ENCODE data around the gene LIPI.
"Not testable (repeated sequence)": the region's sequence is repeated elsewhere in the genome, so short reads cannot be mapped to it uniquely, and the experiment has no call there.

The LIPI gene

DNA sequence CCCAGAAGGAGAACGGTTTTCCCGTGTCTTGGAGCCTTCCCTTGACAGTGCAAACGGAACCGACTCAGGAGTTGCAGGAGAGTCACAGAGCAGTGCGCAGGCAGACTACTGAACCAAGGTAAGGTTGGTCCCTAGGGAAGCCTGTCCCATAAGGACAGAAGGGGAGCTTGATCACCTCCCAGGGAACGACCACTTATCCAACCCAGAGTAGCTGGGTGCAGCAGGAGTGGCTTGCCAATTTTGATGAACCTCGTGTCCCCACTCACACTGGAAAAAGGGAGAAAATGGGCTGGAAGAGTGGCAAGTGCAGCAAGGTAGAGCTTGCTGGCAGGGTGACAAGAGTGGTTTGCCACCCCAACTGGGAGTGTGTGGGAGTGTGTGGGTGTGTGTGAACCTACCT is 95.1 kb downstream of the LIPI start:
- no peak for DNase-seq

DNA sequence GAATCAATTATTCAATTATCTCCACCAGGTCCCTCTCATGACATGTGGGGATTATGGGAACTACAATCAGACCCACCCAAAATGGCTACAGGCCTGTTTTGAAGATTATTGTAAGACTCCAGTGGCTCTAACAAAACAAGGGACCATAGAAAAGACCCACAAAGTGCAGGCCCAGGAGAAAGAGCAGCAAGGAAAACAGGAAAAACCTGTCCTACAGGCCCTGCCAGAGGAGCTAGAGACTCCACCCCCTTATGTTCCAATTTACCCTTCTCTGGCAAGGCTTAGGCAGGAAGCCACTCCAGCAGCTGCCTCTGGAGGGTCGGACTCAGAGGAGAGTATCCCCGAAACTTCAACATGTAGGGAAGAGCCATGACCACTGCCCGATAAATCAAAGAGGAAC is 96.5 kb downstream of the LIPI start:
- no peak for DNase-seq

DNA sequence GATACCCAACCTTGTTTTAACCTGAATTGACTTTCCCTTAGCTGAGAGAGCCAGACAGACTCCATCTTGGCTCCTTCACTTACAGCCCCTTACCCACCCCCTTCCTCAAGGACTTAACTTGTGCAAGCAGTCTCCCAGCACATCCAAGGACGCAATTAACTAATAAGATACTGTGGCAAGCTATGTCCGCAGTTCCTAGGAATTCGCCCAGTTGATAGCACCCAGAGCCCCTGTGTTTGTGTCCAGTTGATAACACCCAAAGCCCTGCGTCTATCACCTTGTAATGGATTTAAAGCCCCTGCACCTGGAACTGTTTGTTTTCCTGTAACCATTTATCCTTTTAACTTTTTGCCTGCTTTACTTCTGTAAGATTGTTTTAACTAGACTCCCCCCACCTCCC is 106.2 kb downstream of the LIPI start:
- not testable (repeated sequence) for DNase-seq

DNA sequence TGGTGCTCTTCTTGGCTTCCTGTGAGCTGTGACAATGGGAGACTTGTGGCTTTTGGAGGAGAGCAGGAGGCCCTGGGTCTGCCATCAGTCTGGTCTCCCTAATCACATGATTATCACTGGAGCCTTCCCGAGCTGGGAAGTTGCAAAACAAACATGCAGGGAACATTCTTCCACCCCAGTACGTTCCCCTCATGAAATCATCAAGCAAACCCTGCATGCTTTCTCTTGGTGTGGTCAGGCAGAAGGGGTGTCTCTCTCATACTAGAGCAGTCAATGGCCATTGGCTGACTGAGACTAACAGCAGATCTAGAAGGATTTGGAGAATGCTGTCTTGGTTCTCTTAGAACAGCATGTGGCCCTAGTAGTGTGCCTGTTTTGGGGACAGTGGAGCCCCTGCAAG is 111.2 kb downstream of the LIPI start:
- DNase-seq = no peak

DNA sequence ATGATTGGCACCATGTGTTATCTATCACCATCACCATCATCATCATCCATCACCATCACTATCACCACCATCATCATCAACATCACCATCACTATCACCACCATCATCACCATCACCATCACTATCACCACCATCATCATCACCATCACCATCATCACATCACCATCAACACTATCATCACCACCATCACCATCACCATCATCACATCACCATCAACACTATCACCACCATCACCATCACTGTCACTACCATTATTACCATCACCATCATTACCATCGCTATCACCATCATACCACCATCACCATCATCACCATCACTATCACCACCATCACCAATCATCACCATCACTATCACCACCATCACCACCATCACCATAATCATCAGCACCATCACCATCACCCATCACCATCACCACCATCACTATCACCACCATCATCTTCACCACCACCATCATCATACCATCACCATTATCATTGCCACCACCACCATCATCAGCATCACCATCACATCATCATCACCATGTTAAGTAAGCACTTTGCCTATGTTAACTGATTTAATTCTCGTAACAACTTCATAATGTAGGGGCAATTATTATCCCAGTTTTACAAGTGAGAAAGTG is 112.8 kb downstream of the LIPI start:
- DNase-seq = no peak

DNA sequence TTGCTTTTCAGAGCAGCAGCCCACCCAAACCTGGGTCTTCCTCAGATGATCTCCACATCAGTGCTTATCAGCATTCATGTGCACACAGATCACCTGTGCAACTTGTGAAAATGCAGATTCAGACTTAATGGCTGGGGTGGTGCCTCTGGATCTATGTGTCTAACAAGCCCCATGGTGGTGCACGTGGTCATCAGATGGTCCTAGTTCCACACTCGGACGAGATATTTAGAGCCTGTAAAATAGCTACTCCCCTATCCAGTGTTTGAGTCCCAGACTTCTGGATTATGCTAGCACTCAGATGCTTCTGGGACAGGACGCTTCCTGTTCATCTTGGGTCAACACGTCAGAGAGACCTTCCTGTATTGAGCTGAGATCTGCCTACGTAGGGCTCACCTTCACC is 114.2 kb downstream of the LIPI start:
- DNase-seq = no peak

DNA sequence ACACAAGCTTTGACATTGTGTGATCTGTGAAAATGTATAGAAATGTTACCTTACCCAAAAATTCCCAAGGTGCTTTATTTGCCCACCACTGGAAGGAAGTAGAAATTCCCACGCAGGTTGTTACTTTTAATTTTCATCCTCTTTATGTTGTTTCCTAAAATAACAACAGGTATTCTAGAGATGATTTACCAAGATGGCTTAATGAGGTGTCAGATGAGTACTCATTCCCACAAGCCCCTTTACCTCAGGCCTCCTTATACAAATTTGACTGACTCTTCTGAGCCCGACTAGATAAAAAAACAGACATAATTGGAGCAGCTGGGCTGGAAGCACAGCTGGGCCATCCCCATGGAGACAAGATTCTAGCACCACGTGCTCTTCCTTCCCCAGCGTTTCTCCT is 114.6 kb downstream of the LIPI start:
- DNase-seq = no peak

DNA sequence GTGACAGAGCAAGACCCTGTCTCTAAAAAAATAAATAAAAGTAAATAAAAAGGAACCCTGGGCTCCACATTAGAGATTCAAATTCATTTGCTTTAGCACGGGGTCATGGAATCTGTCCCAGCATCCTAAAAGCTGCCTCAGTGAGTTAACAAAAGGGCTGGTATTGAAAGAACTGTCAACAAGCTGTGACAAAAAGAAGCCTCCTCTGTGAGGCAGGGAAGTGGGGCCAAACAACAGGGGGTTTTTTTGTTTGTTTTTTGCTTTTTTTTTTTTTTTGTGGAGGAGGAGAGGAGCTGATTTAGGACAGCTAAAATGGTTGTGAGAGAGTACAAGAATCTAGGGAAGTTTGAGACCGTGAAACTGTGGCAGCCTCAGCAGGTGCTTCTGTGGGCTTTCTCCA is 115.7 kb downstream of the LIPI start:
- DNase-seq = no peak

DNA sequence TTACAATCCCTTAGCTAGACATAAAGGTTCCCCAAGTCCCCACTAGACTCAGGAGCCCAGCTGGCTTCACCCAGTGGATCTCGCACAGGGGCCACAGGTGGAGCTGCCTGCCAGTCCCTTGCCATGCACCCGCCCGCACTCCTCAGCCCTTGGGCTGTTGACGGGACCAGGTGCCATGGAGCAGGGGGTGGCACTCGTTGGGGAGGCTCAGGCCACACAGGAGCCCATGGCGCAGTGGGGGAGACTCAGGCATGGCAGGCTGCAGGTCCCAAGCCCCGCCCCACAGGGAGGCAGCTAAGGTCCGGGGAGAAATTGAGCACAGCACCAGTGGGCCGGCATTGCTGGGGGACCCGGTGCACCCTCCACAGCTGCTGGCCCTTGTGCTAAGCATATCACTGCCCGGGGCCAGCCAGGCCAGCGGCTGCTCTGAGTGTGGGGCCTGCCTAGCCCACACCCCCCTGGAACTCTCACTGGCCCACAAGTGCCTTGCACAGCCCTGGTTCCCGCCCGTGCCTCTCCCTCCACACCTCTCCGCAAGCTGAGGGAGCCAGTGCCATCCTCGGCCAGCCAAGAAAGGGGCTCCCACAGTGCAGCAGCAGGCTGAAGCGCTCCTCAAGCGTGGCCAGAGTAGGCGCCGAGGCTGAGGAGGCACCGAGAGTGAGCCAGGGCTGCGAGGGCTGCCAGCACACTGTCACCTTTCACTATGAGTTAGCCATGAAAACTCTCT is 117.8 kb downstream of the LIPI start:
- DNase-seq = no peak

DNA sequence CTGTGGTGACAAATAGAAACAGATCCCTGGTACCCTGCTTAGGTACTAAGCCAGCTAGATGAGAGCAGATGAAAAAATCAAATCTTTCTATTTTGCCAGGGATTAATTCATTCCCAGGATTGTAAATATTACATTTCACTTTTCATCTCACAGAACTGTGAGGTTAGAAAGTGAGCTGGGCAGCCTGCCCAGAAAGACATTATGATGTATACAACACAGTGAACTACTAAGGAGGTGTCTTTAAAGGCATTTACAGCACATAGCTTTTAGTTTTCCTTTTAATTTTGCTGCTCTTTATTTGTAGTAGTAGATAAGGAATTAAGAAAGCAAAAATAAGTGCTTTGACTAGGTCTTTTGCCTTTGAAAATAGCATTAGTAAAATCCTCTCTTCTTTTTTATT is 120.6 kb downstream of the LIPI start:
- not testable (repeated sequence) for DNase-seq

DNA sequence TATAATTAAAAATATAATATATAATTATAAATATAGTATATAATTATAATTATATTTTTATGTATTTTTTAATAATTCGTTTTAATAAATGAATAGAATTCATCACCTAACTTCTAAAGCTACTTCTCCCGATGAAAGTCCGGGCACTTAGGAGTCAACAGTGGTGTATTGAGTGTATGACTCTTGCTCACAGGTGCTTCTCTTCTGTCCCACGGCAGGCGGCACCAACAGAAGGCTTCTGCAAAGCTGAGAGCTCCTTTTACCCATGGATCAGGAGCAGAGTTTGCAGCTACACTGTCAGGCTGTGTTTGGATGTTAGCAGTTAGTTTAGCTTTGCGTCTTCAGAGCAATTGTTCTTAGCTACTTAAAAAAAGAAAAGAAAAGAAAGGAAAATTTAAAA is 122.4 kb downstream of the LIPI start:
- DNase-seq = no peak

DNA sequence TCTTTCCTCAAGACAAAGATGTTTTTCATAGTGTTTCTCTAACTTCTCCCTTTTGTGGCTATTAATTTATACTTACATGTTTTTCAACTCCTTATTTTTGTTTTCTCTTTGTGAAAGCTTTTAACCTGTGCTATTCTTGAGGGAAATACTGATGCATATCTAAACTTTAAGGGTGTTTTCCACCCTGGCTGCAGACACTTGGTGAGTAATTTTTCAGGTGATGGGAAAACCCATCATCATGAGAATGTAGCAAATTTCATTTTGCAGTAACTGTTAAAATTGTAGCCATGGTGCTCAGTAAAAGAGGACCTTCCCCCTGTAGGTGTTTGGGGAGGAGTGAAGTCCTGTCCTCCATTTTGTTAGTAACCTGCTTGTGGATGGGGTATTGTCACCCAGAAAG is 124.2 kb downstream of the LIPI start:
- no peak for DNase-seq

DNA sequence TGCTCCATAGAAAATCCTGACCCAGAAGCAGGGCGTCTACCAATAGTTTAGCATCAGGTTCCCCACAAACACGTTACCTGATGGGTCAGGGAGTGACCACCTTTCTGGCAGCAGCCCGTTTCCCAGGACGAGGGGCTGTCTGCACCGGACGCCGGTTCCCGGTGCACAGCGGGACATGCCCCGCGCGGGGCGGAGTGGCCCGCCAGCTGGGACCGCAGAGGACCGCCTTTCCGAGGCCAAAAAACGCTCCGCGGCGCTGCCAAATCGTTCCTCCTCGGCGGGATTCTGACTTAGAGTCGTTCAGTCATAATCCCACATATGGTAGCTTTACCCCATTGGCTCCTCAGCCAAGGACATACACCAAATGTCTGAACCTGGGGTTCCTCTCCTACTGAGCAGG is 126.1 kb downstream of the LIPI start:
- no peak for DNase-seq

DNA sequence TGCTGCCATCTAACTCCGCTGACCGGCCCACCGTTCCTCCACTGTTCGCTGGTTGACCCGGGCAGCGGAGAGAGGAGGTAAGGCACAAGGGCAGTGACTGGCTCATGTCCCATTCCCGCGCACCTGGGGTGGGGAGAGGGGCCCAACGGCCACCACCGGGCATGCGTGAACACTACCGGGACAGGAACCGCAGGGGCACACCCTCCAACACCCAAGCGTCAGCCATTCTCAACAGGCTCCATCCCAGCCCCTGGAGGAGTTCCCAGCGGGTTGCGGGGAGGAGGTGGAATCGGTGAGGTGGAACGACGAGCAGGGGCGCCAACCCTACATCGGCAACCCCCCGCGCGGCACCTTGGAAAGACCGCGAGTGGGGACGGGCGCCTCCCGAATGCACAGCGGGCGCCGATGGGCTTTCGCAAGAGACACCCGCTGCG is 126.7 kb downstream of the LIPI start:
- DNase-seq = no peak

DNA sequence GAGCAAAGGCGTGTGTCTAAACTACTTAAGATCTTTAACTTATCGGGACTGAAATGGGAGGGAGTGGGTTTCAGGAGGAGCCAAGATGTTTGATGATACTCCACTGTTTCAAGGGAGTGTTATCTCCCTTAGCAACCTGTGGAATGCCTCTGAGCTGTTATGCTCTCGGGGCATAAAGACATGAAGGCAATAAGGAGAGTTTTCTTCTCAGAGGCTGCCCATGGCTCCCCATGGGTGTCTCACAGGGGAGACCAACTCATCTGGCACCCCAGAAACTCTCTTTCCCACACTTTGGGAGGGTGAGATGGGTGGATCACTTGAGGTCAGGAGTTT is 130.0 kb downstream of the LIPI start:
- no peak for DNase-seq

DNA sequence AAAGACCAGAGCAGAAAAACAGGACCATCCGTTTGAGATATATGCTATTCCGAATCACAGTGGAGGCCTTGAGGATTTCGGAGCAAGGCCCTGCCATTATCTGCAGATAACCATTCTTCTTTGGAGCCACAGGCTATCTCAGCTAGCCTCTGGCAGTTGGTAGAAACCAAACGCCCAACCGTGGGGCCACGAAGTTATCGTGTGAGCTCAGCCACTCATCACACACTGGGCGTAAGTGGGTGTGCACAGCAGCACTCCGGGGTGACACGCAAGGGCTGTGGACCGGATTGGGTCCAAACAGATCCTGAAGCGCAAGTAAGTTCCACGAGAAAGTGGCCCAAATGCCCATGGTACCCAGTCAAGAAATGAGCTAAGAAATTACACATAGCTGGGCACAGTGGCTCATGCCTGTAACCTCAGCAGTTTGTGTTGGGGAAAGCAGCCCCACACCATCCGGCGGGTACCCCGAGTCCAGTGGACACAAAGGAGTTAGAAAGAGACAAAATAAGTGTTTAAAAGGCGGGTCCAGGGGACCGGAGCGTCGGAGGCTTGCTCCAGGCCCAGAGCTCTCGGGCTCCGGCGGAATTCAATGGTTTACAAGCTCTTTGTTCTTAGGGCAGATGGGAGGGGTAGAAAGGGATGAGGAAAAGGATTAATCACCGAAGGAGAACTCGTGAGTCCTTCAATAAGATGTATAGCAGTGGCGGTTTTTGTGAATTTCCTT is 130.6 kb downstream of the LIPI start:
- DNase-seq = no peak

DNA sequence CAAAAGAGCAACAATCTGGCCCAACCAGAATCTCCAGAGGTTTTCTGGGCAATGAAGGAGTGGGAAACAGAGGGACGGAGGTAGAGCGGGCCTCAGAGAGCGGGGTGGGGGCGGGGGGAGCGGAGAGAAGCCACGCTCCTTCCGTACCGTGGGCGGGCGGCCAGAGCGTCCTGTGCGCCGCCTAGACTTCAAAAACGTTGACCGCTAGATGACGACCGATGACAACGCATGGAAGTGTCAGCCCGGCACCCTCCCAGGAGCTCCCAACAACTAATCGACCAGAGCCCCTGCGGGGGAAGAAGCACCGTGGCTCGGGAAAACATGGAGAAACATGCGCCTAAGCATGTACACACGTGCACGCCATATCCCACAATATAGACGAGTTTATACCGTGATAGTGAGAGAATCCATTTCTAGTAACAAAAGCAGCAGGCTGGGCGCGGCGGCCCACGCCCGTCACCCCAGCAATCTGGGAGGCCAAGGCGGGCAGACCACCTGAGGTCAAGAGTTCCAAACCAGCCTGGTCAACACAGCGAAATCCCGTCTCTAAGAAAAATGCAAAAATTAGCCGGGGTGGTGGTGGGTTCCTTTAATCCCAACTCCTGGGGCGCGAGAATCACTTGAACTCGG is 131.9 kb downstream of the LIPI start:
- no peak for DNase-seq

DNA sequence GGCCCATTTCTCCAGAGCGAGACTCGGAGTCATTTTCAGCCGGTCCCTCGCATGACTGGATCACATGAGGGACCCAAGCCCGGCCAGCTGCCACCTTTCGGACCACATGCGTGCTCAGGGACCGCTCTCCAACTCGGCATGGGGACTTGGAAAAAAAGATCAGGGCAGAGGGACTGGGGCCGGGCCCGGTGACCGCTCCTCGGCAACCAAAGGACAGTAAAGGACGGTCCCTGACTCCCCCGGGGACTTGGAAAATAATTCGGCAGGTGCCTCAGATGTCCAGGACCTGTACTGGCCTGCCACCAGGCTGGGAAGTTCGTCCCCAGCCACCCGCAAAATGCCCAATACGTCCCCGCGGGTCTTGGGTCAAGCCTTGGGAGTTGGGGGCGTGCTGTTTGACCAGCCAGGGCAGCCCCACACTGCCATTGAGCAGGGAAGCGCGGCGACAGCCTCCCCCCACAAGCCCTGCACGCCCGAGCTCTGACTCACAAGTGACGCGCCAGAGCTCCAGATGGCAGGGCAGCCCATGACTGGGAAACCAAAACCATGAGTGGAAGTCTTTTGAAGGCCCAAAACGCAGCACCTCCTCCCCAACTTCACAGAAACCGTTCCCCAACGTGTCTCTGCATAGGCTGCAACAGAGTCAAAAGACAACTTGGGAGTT is 134.5 kb downstream of the LIPI start:
- DNase-seq = no peak

DNA sequence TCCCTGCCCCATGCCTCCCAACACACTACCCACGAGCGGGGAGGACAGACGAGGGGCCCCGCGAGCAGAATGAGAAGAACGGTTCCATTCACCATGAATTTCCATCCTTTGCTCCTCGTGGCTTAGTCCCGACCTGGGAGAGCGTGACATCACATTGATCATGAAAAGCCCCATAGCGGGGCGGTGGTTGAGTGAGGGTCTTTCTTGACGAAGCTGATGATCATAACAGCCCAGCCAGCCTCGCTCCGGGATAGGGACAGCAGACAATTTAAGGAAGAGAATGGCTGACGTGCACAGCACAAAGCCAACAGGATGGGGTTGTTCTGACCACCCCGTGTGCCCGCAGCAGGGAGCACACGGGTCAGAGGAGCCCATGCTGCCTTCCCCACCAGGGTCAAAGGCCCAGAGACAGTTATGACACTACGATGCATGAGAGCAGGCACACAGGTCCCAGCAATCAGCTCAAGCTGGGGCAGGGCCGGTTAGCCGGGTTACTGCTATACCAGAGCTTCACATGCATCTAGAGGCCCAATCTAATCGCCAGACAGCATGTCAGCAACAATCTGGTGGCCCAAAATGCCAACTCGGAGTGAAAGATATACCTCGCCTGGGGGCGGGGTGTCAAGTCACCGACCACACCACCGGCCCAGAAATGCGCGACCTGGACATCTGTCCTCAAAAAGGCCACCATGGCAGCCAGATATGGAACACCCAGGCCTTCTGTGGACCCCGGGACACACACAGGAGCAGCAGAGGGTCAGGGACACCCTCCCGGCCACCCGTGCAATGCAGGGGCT is 135.2 kb downstream of the LIPI start:
- no peak for DNase-seq

DNA sequence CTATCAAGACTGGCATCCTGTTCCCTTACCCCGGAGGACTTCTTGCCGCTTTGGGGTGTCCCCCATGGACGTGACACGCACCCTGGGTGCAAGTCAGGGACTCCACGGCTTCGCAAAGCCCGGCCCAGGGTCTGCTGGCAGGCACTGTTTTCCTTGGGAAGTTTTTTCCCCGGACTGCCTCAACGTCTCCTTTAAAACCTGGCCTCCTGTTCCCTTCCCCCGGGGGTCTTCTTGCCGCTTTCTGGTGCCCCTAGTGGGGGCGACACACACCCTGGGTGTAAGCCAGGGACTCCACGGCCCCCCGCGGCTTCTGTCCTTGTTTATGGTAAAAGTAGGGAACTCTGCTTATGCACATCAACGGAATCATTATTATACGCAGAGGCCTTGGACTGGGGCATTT is 136.6 kb downstream of the LIPI start:
- DNase-seq = no peak

DNA sequence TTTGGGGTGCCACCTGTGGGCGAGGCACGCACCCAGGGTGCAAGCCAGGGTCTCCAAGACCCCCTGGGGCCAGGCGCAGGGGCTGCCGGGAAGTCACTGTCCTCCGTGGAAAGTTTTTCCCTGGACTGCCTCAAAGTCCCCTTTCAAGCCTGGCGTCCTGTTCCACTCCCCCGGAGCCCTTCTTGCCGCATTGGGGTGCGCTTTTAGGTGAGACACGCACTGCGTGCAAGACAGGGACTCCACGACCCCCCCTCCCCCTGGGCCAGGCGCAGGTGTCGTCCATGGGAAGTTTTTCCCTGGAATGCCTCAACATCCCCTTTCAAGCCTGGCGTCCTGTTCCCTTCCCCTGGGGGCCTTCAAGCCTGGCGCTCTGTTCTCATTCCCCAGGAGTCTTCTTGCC is 137.1 kb downstream of the LIPI start:
- no peak for DNase-seq

DNA sequence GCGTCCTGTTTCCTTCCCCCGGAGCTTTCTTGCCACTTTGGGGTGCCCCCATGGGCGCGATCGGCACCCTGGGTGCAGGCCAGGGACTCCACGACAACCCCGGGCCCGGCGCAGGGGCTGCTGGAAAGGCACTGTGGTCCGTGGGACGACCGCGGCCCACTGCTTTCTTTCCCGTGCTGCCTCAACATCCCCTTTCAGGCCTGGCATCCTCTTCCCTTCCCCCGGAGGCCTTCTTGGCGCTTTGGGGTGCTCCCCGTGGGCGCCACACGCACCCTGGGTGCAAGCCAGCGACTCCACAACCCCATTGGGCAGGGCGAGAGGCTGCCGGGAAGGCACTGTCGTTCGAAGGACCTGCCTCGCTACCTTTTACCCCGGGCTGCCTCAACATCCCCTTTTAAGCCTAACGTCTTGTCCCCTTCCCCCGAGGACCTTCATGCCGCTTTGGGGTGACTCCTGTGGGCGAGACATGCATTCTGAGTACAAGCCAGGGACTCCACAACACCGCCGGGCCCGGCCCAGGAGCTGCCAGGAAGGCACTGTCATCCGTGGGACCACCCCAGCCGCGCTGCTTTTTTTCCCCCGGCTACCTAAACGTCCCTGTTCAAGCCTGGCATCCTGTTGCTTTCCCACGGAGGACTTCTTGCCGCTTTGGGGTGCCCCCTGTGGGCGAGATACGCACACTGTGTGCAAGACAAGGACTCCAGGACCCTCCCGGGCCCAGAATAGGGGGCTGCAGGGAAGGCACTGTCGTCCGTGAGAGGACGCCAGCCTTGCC is 137.8 kb downstream of the LIPI start:
- no peak for DNase-seq
